GM12872 (cell line): Measurements from ENCODE around the gene VPS33A.

ENCODE experiments used
- CTCF ChIP-seq: IDR thresholded peaks from 3 replicates; pipeline ENCODE4 v1.5.1; 2011; ENCODE audit warnings: low read depth, mild to moderate bottlenecking, low read length, moderate library complexity; ENCODE audit not compliant: insufficient read depth

Gene VPS33A

GRCh38 chr12:122202017-122202416 is 64.3 kb downstream of the VPS33A start:
- no peak for TF ChIP-seq CTCF

GRCh38 chr12:122201381-122201780 is 64.9 kb downstream of the VPS33A start:
- TF ChIP-seq CTCF = no peak

- TF ChIP-seq CTCF = no peak
These were observed 65.6 kb downstream of the VPS33A start for GRCh38 chr12:122200541-122201175.

GRCh38 chr12:122199484-122200355 is 66.6 kb downstream of the VPS33A start:
- no peak for TF ChIP-seq CTCF

GRCh38 chr12:122197612-122197966 is 68.7 kb downstream of the VPS33A start:
- TF ChIP-seq CTCF = no peak

GRCh38 chr12:122195405-122195804 is 70.9 kb downstream of the VPS33A start:
- TF ChIP-seq CTCF = no peak

GRCh38 chr12:122194804-122195203 is 71.5 kb downstream of the VPS33A start:
- TF ChIP-seq CTCF = no peak
